Measurements from ENCODE around the gene ZNF644.

DNA sequence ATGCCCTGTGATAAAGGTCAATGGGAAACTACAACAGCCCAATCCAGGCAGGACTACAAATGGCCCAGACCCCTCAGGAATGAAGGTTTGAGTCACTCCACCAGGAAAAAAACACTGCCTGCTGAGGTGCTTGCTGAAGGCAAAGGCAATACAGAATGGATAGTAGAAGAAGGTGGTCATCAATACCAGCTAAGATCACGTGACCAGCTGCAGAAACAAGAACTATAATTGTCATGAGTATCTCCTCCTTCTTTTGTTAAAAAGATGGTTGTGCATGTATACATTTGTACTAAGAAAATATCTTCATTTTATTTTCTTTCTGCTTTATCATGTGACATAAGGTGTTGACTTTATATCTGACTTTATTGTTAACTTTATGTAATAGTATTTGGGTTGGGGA lies 23.4 kb upstream of the ZNF644 start:
- TF ChIP-seq, protein P1, sequence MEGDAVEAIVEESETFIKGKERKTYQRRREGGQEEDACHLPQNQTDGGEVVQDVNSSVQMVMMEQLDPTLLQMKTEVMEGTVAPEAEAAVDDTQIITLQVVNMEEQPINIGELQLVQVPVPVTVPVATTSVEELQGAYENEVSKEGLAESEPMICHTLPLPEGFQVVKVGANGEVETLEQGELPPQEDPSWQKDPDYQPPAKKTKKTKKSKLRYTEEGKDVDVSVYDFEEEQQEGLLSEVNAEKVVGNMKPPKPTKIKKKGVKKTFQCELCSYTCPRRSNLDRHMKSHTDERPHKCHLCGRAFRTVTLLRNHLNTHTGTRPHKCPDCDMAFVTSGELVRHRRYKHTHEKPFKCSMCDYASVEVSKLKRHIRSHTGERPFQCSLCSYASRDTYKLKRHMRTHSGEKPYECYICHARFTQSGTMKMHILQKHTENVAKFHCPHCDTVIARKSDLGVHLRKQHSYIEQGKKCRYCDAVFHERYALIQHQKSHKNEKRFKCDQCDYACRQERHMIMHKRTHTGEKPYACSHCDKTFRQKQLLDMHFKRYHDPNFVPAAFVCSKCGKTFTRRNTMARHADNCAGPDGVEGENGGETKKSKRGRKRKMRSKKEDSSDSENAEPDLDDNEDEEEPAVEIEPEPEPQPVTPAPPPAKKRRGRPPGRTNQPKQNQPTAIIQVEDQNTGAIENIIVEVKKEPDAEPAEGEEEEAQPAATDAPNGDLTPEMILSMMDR (IDR thresholded peaks at IDR 0.05; ENCODE audit: low read length): no peak
- no peak for TF ChIP-seq EZH2 (IDR thresholded peaks at IDR 0.05; ENCODE audit: borderline replicate concordance, low read length)
